Measurements from ENCODE around the gene TSPAN14. TPM values are rescaled to one million over a fixed set of nuclear protein-coding genes. Genes with fewer than 3 reads are reported as not detected.

Gene TSPAN14
- total RNA-seq, 4 donors from 2014 or later = 37.1 to 110 (median 66.1) TPM

- Histone ChIP-seq H3K4me1 (no peaks in the 10 kb centered on the region), H3K27ac (peak within 1 kb of the TSS in 1 of 2 donors; percentile 2), H3K9me3 (no peaks in the 10 kb centered on the region), H3K4me3 (no peak within 1 kb of the TSS), H3K27me3 (no peaks in the 10 kb centered on the region), H3K36me3 (no peaks in the 10 kb centered on the region)
- TF ChIP-seq, protein P1, sequence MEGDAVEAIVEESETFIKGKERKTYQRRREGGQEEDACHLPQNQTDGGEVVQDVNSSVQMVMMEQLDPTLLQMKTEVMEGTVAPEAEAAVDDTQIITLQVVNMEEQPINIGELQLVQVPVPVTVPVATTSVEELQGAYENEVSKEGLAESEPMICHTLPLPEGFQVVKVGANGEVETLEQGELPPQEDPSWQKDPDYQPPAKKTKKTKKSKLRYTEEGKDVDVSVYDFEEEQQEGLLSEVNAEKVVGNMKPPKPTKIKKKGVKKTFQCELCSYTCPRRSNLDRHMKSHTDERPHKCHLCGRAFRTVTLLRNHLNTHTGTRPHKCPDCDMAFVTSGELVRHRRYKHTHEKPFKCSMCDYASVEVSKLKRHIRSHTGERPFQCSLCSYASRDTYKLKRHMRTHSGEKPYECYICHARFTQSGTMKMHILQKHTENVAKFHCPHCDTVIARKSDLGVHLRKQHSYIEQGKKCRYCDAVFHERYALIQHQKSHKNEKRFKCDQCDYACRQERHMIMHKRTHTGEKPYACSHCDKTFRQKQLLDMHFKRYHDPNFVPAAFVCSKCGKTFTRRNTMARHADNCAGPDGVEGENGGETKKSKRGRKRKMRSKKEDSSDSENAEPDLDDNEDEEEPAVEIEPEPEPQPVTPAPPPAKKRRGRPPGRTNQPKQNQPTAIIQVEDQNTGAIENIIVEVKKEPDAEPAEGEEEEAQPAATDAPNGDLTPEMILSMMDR (IDR thresholded peaks at IDR 0.05) = no peak
- TF ChIP-seq POLR2A (IDR thresholded peaks at IDR 0.05) = no peak
- DNase-seq = no peak
- intact Hi-C loops (cut with DNase I; ENCODE audit: low total_unique reads) = no loop called here
These were observed 83.8 kb downstream of the TSPAN14 start, which contains the start of gene SH2D4B for GRCh38 chr10:80537736-80538480. TSS of gene SH2D4B (plus strand) at chr10:80537902. CDS start at chr10:80538332, 430 bp downstream.

DNA sequence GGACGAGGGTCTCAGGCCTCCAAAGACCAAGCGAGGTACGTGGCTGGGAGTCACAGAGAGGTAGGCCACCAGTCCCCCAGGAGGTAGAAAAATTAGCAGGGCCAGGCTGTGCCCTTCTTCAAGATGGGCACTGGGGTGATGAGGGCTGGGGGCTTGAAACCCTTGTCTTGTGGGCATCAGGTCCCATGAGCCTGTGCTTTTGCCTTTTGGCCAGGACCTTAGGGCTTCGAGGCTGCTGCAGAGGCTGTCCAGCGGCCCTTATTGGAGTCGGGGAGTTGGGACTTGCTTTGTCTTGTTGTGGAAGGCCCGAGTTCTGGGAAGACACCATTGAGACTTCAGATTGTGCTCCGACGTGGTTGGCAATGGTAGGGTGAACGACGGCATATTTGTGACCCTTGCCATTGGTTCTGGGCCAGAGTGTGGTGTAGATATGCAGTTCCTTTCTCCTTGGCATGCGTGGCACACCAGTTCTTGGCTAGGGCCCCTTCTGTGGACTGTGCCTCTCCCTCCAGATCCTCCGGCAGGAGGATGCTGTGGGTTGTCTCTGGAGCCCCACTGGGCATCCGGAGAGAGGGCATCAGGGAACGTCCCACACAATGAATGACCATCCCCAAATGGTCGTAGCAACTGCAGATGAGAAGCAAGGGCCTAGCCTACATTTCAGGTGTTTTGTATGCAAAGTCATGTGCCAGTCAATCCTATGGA is 84.5 kb downstream of the TSPAN14 start:
- no peak overlapping the region for H3K4me3 ChIP-seq
- no peak for TF ChIP-seq POLR2A (IDR thresholded peaks at IDR 0.05)
- TF ChIP-seq, protein P1 (IDR thresholded peaks at IDR 0.05) = no peak
- intact Hi-C loops (cut with DNase I; ENCODE audit: low total_unique reads) = no loop called here
- H3K36me3 ChIP-seq = no peaks in the 10 kb centered on the region
- no peaks in the 10 kb centered on the region for H3K4me1 ChIP-seq
- no peak for DNase-seq
- H3K27me3 ChIP-seq = no peaks in the 10 kb centered on the region
- no peak overlapping the region for H3K27ac ChIP-seq
- H3K9me3 ChIP-seq = no peaks in the 10 kb centered on the region

GRCh38 chr10:80539421-80540031 is 85.4 kb downstream of the TSPAN14 start:
- no peaks in the 10 kb centered on the region for H3K36me3 ChIP-seq
- H3K27me3 ChIP-seq = no peaks in the 10 kb centered on the region
- no peaks in the 10 kb centered on the region for H3K9me3 ChIP-seq
- H3K4me3 ChIP-seq = no peak overlapping the region
- intact Hi-C loops (cut with DNase I; ENCODE audit: low total_unique reads) = no loop called here
- no peak for DNase-seq
- no peak overlapping the region for H3K27ac ChIP-seq
- TF ChIP-seq, protein P1 (IDR thresholded peaks at IDR 0.05) = no peak
- no peak for TF ChIP-seq POLR2A (IDR thresholded peaks at IDR 0.05)
- H3K4me1 ChIP-seq = no peaks in the 10 kb centered on the region

DNA sequence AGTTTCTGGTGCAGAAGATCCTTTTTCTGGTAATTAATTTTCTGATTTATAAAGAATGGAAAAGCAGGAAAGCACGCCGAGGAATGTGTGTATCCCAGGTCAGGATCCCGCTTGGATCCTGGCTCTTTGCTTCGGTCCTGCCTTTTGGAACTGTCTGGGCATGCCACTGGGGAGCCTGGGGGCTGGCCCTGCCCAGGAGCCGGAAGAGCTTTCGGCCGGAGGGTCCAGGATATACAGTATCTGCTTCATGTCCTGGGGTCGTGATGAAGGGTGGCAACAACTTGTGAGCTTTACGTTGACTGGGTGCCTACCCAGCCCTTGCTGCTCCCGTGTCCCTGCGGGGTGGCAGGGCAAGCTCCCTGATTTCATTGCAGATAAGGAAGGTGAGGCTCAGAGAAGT is 86.0 kb downstream of the TSPAN14 start:
- DNase-seq = no peak
- TF ChIP-seq, protein P1 (IDR thresholded peaks at IDR 0.05) = no peak
- no peak for TF ChIP-seq POLR2A (IDR thresholded peaks at IDR 0.05)
- intact Hi-C loops (cut with DNase I; ENCODE audit: low total_unique reads) = no loop called here
- Histone ChIP-seq H3K36me3 (no peaks in the 10 kb centered on the region), H3K9me3 (no peaks in the 10 kb centered on the region), H3K27ac (no peak overlapping the region), H3K27me3 (no peaks in the 10 kb centered on the region), H3K4me1 (no peaks in the 10 kb centered on the region), H3K4me3 (no peak overlapping the region)

- no peaks in the 10 kb centered on the region for H3K27me3 ChIP-seq
- H3K4me3 ChIP-seq = no peak overlapping the region
- H3K4me1 ChIP-seq = no peaks in the 10 kb centered on the region
- DNase-seq = no peak
- intact Hi-C loops (cut with DNase I; ENCODE audit: low total_unique reads) = no loop called here
- H3K9me3 ChIP-seq = no peaks in the 10 kb centered on the region
- no peaks in the 10 kb centered on the region for H3K36me3 ChIP-seq
- TF ChIP-seq, protein P1 (IDR thresholded peaks at IDR 0.05) = no peak
- TF ChIP-seq POLR2A (IDR thresholded peaks at IDR 0.05) = no peak
- H3K27ac ChIP-seq = no peak overlapping the region
These were observed 86.5 kb downstream of the TSPAN14 start for GRCh38 chr10:80540618-80540980.
